NCI-H446 (cell line): Measurements from ENCODE around the gene PCDHGB3.
A peak's percentile ranks its signal among the peaks of the same experiment; 100 is the strongest.
"Not testable (repeated sequence)": the region's sequence is repeated elsewhere in the genome, so short reads cannot be mapped to it uniquely, and the experiment has no call there.

ENCODE experiments used
- DNase-seq, 2 experiments: peaks; one replicate each; lab custom pipeline; 2025; lab: John Stamatoyannopoulos, UW

PCDHGB3 gene

DNA sequence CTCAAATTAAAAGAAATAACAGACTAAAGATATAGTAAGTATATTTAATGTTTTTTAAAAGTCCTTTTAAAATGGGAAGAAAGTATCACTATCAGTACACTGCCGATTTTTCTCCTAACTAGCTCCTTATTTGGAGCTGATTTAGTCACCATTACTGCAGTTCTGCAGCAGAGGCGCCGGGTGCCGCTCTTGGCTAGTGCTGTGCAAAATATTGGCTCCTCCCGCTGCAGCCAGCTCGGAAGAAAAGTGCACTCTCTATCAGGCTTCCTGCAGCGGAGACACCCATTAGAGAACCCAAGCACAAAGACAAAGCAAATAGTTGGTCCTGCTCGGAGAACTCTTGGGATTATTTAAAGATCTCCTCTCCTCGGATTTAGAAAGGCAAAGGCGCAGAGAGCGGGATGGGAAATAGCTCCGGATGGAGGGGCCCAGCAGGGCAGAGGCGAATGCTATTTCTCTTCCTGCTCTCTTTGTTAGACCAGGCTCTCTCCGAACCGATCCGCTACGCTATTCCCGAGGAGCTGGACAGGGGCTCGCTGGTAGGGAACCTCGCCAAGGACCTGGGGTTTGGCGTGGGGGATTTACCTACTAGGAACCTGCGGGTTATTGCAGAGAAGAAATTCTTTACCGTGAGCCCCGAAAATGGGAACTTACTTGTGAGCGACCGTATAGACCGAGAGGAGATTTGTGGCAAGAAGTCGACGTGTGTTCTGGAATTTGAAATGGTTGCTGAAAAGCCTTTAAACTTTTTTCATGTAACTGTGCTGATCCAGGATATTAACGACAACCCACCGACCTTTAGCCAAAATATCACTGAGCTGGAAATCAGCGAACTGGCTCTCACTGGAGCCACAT lies at the start of gene PCDHGB3:
PCDHGB3 (plus strand) TSS at position 249 of the 855 bp plus-strand sequence; CDS start at position 402, 153 bp downstream.
- no peak for DNase-seq

DNA sequence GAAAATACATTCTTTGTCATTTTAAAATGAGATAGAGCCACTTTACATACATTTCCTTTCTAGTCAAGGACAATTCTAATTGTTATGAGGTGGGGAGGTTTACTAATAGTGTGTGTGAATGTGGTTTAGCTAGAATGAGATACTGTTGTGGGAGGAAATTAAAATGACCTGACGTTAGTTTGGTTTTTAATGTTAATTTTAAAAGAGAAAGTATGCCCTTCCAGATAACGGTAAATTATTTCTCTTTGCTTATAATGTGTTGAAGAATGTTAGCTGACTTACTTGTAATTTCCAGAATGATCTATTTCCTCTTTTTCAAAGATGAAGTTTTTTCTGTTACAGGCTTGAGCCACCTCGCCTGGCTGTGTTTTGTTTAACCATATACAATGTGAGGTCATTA lies 47.8 kb upstream of the PCDHGB3 start:
- no peak for DNase-seq

DNA sequence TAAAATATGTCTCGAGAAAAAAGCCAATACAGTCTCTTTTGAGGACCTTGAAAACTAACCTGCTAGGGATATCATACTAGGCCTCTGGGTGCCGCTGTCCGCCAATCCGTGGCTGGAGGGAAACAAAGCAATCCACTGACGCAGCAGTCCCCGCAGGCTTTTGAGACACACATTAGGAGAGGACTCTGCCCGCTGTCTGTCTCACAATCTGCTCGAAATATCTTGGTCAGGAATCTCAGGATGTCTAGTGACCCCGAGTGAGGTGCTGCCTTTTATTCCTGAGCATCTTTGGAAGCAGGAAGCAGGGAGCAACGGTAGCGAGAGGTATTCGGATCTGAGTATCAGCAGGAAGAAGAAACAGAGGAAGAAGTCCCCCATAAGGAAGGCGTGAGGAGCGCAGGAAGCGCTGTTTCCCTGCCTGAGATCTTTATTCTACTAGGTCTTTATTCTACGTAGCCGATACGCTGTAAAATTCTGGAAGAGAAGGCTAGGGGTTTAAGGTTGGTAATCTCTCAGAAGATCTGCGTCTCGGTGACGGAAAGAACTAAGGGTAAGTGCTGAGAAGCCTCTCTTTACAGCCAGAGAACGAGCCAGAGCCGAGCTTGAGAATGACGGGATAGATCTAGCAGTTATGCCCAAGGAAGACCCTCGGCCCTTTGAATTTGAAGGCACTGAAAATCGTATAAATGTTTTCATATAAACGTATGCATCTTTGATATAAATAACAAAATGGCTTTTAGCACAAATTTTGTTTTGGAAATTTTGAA lies 43.8 kb upstream of the PCDHGB3 start:
- DNase-seq, result peak in 1 of 2 experiments; percentile 39

DNA sequence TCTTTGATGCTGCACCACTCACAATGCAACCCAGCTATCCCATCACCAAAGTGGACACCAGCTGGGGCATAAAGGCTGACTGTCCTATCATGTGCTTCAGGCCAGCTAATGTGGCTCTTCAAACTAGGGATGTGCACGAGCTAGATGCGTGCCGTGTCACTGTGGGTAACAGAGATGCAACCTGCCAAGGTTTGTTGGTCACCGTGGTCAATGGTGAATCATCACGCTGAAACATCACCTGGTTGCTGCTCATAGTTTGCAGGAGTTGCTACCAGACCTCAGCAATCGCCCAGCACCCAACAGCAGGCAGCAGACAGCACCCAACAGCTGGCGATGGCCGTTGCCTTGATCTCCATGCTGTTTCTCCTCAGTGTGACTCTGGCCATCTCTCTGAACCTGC lies 41.8 kb upstream of the PCDHGB3 start:
- no peak for DNase-seq

- peak in 1 of 2 experiments; percentile 40 for DNase-seq
These were observed 39.6 kb upstream of the PCDHGB3 start, which contains the start of gene PCDHGA1 for GRCh38 chr5:141330299-141331080. Gene PCDHGA1, plus strand, starts transcription at chr5:141330514.

GRCh38 chr5:141332571-141332970 lies 37.5 kb upstream of the PCDHGB3 start:
- not testable (repeated sequence) for DNase-seq

DNA sequence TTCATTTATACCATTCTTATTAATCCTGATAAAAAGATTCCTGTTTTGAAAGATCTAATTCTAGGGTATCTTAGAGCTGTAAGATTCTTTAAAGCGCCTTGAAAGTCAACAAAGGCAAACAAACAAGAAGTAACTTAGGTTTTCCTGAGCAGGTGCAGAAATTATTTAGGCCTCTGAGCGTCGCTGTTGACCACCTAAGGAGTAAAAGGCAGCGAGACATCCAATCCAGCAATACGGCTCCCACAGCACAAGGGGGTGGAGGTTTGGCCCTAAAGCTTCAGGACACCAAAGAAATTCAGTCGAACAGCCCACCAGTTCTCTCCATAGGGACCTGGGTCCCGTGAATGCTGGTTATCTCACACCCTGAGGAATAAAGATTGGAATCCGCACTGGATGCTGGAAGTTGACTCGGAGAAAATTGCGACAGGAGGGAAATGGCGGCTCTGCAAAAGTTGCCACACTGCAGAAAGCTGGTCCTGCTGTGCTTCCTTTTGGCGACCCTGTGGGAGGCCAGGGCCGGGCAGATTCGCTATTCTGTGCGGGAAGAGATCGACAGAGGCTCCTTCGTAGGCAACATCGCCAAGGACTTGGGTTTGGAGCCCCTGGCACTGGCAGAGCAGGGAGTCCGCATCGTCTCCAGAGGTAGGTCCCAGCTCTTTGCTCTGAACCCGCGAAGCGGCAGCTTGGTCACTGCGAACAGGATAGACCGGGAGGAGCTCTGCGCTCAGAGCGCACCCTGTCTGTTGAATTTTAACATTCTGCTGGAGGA lies 31.3 kb upstream of the PCDHGB3 start, which contains the start of gene PCDHGA2:
PCDHGA2 (plus strand) TSS at position 223 of the 769 bp plus-strand sequence.
- DNase-seq, result peak in 1 of 2 experiments; percentile 31

- not testable (repeated sequence) for DNase-seq
These were observed 29.2 kb upstream of the PCDHGB3 start for GRCh38 chr5:141340781-141341354.

- DNase-seq, result no peak
These were observed 27.3 kb upstream of the PCDHGB3 start for GRCh38 chr5:141342773-141343172.

GRCh38 chr5:141343242-141343952 lies 26.6 kb upstream of the PCDHGB3 start, which contains the start of gene PCDHGA3:
Gene PCDHGA3, plus strand, starts transcription at chr5:141343829. Its CDS starts 205 bp downstream, at chr5:141344034.
- no peak for DNase-seq

DNA sequence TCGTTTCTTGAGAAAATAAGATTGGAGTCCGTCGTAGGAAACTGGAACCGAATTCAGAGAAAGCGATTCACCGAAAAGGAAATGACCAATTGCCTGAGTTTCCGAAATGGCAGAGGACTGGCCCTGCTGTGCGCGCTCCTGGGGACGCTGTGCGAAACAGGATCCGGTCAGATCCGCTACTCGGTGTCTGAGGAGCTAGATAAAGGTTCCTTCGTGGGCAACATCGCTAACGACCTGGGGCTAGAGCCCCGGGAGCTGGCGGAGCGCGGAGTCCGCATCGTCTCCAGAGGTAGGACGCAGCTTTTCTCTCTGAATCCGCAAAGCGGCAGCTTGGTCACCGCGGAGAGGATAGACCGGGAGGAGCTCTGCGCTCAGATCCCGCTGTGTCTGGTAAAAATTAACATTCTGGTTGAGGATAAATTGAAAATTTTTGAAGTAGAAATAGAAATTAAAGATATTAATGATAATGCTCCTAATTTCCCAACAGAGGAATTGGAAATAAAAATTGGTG lies 26.0 kb upstream of the PCDHGB3 start:
- DNase-seq, result no peak

- DNase-seq, result no peak
These were observed 24.7 kb upstream of the PCDHGB3 start for GRCh38 chr5:141345327-141345726.

- DNase-seq, result not testable (repeated sequence)
These were observed 24.0 kb upstream of the PCDHGB3 start for GRCh38 chr5:141346017-141346416.

GRCh38 chr5:141349917-141350619 lies 20.0 kb upstream of the PCDHGB3 start, which contains the start of gene PCDHGB1:
Gene PCDHGB1, plus strand, starts transcription at chr5:141350099. Its CDS starts 162 bp downstream, at chr5:141350261.
- peak; percentile 1 to 52 for DNase-seq

DNA sequence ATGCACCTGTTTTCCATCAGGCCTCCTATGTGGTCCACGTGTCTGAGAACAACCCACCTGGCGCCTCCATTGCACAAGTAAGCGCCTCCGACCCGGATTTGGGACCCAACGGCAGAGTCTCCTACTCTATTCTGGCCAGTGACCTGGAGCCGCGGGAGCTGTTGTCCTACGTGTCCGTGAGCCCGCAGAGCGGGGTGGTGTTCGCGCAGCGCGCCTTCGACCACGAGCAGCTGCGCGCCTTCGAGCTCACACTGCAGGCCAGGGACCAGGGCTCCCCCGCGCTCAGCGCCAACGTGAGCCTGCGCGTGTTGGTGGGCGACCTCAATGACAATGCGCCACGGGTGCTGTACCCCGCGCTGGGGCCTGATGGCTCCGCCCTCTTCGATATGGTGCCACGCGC lies 18.5 kb upstream of the PCDHGB3 start:
- DNase-seq, result no peak

GRCh38 chr5:141354900-141355469 lies 15.1 kb upstream of the PCDHGB3 start, which contains the start of gene PCDHGA4:
Gene PCDHGA4, plus strand, starts transcription at chr5:141355021. Its CDS starts 87 bp downstream, at chr5:141355108.
- no peak for DNase-seq

GRCh38 chr5:141355641-141356040 lies 14.4 kb upstream of the PCDHGB3 start:
- DNase-seq, result no peak

GRCh38 chr5:141356133-141356532 lies 13.9 kb upstream of the PCDHGB3 start:
- DNase-seq, result no peak
